Measurements from ENCODE around the gene DPYSL3. TPM values are rescaled to one million over a fixed set of nuclear protein-coding genes. Genes with fewer than 3 reads are reported as not detected.

Gene DPYSL3
- polyA plus RNA-seq, 5 donors = 67.5 to 84.3 (median 73.3) TPM

DNA sequence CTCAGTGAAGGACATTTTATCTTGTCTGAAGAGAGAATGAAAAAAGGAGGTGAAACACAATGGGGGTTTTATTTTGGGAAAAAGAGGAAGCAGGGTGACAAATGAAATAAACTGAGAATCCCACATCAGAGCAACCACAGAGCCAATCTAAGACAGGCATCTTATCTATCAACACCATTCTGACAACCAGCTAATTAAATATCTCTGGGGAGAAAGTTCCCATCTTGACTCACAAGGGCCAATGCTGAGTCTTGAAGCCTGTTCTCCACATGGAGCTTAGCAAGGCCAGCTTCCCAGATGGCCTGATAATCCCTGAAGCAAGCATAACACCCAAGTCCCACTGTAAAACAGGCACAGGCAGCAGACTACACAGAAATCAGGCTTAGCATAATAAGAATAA lies 30.4 kb downstream of the DPYSL3 start:
- DNase-seq = no peak

DNA sequence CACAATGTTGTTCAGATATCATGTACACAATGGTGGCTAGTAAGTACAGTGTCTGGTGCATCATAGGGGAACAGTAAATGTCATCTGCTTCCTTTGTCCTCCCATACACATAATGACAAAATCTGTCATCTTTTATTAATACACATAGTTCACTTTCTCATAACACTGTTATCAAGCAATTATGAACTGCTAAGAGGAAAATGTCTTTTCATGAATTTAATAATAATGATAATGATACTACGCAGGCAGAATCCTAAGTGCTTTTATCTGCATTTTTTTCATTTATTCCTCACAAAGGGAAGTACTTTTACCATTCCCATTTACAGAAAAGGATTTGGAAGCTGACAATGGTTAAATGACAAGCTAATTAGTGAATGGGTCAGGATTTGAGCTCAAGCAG lies 35.7 kb downstream of the DPYSL3 start:
- no peak for DNase-seq

- no peak for DNase-seq
Measured at GRCh38 chr5:147472664-147473475, 37.0 kb downstream of the DPYSL3 start.

DNA sequence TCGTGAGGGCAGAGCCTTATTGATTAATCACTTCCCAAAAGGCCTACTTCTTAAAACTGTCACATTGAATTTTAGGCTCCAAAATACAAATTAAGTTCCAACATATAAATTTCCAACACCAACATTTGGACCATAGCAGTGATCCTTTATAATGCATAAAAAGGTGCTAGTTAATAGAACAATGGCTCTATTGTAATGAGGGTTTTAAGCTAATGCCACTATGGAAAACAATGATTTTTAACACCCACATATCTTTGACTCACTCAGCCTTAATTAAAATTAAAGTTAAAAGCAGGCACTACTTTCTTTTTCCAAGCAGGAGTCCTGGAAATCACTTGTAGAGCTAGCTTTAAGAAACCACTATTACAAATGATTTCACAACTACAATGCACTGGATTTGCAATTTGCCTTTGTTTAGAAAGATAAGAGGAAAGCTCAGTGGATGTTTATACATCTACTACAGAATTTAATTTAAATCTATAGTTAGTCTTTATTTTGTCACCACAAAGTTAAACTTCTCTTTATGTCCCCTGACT lies 41.8 kb downstream of the DPYSL3 start:
- no peak for DNase-seq

DNA sequence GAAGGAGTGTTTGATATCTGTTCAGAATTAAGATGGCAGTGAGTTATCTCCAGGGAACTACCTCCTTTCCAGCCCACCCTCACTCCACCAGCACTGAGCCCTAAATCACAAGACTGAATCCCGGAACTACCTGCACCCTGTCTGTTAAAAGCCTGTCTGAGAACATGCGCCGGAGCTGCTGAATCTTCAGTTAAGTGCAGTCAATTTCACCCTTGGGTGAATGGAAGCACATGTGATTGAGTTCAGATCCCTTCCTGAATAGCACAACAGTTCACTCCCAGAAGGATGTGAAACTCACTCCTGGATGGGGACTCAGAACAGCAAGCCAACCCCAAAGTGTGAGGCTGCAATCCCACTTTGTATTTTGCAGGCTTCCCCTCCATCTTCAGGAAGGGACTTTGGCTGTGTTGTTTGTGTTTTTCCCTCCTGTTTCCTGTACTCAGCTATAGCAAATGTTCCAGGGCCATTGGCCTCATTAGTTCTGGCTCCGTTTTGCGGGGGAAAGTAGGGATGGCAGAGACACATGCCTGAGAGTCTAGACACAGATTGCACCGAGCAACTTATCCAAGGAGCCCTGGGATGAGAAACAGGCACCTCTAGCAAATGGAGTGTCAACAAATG lies 43.4 kb downstream of the DPYSL3 start:
- no peak for DNase-seq

GRCh38 chr5:147465747-147466146 lies 44.1 kb downstream of the DPYSL3 start:
- no peak for DNase-seq

GRCh38 chr5:147464211-147464610 lies 45.7 kb downstream of the DPYSL3 start:
- no peak for DNase-seq

DNA sequence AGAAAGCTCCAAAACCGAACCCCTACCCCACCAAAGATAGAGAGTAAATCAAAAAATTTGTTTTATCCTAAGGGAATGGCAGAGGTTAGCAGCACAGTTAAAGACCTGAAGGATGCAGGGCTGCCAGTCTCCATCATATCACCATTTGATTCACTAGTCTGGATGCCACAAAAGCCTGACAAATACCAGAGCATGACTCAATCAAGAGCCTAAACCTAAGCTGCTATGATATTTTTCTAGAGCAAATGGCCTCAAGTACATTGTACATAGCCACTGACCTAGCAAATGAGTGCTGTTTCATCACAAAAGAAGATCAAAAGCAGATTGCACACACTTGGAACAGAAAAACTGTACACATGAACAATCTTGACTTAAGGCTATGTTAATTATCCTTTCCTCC lies 48.0 kb downstream of the DPYSL3 start:
- no peak for DNase-seq

DNA sequence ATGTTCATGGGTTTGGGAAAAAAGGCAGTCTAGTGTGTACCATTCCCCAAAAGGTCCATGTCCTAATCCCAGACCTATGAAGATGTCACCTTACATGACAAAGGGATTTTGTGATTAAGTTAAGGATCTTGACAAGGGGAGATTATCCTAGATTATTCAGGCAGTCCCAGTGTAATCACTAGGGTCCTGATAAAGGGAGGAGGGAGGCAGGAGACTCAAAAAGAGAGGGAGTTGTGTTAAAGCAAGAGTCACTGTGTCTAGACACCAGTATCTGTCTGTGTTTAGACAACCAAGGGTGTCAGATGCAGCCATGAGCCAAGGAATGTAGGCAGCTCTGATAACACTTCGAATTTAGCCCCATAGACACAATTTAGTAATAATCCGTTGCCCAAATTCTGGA lies 49.5 kb downstream of the DPYSL3 start:
- DNase-seq = no peak

DNA sequence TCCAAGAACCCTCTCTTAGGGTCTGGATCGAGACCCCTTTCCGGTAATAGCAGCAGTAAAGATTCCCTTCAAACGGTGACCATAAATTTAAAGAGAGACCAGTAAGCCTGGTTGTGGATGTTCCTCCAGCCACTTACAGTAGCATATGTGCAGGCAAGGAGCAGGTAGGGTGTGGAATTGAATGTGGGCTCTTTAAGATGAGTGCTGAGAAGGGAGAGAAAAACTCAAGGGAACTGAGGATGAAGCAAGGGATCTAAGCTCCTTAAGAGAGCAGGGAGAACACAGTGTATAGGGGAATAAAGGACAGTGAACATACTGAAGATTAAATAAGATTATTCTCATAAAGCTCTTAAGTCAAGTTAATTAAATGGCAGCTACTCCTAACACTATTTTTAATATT lies 51.3 kb downstream of the DPYSL3 start:
- no peak for DNase-seq

- no peak for DNase-seq
Measured at GRCh38 chr5:147455822-147456450, 53.9 kb downstream of the DPYSL3 start.

GRCh38 chr5:147454996-147455677 lies 54.7 kb downstream of the DPYSL3 start:
- peak in 1 of 2 donors; percentile 70 for DNase-seq

DNA sequence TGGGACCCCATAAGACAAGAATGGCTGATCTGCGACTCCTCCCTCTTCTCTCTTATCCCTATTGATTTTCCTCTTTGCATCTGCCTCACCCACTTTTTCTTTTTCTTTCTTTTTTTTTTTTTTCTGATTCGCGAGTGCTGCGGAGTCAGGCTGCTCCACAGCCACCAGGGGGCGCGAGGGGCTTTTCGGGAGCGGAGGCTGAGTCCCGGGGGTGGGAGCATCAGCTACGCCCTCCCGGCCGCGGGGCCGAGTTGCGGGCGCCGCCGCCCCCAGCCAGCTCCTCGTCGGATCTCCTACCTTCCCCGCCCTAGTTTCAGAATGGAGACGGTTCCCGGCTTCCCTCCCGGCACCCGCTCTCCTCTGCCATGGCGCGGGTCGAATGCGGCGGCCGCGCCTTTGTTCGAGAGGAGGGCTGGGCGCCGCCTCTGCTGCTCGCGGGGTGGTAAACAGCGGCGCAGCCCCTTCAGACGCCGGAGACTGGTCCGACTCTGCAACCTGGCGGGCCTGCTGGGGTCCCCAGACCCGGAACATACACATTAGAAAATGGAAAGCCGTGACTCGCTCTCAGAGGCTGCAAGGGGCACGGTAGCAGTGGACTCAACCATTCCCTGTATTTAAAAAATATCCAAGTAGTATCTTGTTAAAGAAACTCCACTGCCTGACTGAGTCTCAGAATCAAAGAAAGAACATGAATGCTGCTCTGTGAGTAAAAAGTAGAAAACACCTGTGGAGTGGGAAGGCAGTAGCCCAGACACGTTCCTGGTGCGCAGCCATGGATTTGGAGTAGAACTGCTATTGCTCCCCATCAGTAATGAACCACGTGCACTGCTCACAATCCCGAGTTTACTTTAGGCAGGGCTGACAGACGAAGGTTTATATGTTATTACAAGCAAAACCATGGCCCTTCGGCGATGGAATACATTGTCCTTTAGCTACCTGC lies 55.7 kb downstream of the DPYSL3 start:
- DNase-seq = peak; percentile 90

DNA sequence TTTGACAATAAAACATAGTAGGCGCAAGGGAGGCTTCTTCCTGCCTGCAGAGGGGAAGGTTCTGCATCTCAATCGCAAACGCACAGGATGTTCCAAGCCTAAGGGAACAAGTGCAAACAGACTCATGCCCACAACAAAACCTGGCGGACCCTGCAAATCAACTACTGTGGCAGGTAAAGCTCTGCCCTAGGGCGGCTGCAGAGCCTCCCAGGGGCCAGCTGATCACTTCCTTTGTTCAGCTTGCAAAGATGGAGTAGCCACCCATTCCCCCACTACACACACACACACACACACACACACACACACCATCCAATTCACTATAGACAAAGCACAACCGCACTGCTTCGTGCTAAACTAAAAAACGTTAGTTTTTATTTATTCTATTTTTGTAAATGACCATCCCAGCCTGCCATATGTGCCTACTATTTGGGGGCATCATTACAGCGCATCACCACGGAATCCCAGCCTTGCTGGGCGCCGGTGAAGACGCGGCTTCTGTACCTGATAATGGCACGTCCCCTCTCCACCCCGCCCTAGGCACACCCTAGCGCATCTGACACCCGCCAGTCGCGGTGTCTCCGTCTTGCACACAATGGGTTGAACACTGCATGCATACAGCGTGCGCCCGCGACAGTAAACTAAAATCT lies 57.6 kb downstream of the DPYSL3 start:
- DNase-seq = no peak

DNA sequence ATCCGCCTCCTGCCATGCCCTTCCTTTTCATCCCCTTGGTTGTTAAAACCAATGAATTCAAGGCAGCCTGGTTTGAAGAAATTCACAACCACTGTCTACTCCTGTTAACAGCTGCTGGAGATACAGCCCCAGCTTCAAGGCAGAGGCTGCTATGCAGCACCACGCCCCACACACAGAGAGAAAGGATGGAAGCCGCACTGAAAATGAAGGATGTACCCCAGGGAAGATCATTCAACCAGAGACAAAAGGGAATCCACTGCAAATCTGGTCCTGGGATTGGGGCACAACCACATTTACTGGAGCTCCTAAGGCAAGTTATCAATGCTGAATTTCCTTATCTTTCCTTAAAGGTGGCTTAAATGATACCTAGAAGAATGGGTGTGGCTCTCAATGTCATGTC lies 58.7 kb downstream of the DPYSL3 start:
- no peak for DNase-seq

DNA sequence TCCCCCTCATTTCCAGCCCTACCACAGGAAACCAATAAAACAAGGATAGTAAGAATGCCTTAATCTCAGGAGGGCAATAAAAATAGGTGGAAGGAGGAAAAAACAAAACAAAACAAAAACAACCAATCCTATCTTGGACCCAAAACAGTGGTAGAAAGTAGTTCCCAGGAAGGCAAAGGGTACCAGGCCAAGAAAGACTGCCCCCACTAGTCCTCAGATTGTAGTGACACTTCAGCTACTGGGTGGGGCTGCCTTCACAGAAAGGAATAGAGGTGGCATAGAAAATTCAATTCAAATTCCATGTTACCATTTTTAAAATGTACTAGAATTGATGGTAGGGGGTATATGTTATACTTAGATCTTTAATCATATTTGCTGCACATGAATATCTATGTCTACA lies 59.3 kb downstream of the DPYSL3 start:
- DNase-seq = no peak

- no peak for DNase-seq
Measured at GRCh38 chr5:147448766-147449165, 61.1 kb downstream of the DPYSL3 start.

DNA sequence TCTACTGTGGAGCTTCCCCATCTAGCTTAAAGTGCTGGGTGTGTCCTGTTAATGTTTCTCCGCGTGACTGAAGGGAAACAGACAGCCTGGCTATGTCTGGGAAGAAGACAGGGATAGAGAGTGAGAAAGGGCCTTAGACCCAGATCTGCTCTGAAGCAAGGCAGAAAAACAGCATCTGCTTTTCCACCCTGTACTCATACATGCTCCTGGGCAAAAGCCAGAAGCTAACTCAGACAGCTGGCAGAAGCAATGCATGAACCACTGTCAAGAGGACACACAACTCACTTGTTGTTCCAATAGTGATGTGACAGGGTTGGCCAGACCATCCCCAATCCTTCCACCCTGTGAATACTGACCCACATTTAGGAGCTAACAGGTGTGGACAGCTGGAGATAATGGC lies 63.3 kb downstream of the DPYSL3 start:
- no peak for DNase-seq

DNA sequence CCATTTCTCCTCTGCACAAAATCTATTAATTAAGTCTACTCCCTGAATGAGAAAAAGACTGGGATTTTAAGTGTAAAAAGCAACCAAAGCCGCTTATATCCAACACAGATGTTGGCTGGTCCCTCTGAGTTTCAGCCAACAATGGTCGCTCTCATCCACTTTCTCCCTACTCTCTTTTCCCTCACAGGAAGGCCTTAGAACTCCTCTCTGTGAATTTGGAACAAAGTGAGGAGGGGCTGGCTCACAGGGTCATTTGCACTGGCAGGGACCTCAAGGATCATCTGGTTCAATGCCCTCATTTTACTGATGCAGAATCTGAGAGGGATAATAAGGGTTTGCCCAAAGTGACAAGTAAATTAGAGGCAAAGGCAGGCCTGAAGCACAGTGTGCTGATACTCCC lies 64.0 kb downstream of the DPYSL3 start:
- DNase-seq = no peak

- DNase-seq = no peak
Measured at GRCh38 chr5:147445090-147445489, 64.8 kb downstream of the DPYSL3 start.

- no peak for DNase-seq
Measured at GRCh38 chr5:147442224-147442623, 67.6 kb downstream of the DPYSL3 start.
